Purkinje cell (primary cell): ENCODE measurements around the gene LGR5. TPM values are rescaled to one million over a fixed set of nuclear protein-coding genes. Genes with fewer than 3 reads are reported as not detected.

ENCODE experiments used
- polyA plus RNA-seq: library from polyadenylated mRNA; unstranded; fragments of >200 nt; fragmentation: Nextera tagmentation; gene quantifications from 2 replicates; pipeline ENCODE4 v1.2.1, GENCODE V29; 2014

Gene LGR5
- not detected in 2 replicates for polyA plus RNA-seq

GRCh38 chr12:71439613-71440344 lies at the start of gene LGR5:
TSS of gene LGR5 (plus strand) at chr12:71439798. CDS start at chr12:71440081, 283 bp downstream.

Other genes starting within 250 kb of the LGR5 start
- gene ZFC3H1, start 224.1 kb downstream of the LGR5 start, polyA plus RNA-seq: 22.3 and 27.6 TPM in 2 replicates
- 7.7 and 12.5 TPM in 2 replicates for gene THAP2, start 224.5 kb downstream of the LGR5 start, polyA plus RNA-seq
- 6.8 and 10.8 TPM in 2 replicates for gene TMEM19, start 246.3 kb downstream of the LGR5 start, polyA plus RNA-seq